Activated CD4-positive, alpha-beta T cell treated with anti-CD3 and anti-CD28 coated beads, Interleukin-2, amount 10 ng/mL, durations not matched to agents 7 days and 5 days (primary cell): ENCODE data around the gene HPX. TPM values are rescaled to one million over a fixed set of nuclear protein-coding genes. Genes with fewer than 3 reads are reported as not detected.
A peak's percentile ranks its signal among the peaks of the same experiment; 100 is the strongest.

ENCODE experiments used
- CTCF ChIA-PET: fragments of 350-600 bp; sonication (Branson Sonifier 250); formaldehyde crosslinking; loops from one replicate; lab custom pipeline; 2021; ENCODE audit warnings: antibody characterized with exemption; lab: Charles Lee
- POLR2A ChIA-PET: fragments of 350-600 bp; sonication (Branson Sonifier 250); formaldehyde crosslinking; loops from one replicate; lab custom pipeline; 2021; ENCODE audit warnings: antibody characterized with exemption; lab: Charles Lee
- DNase-seq: peaks from one replicate; pipeline ENCODE4 v3.0.0-alpha.2; 2020
- H3K27ac Mint-ChIP-seq: one replicate; pipeline ENCODE4 v1.8.0; 2021; ENCODE audit warnings: mild to moderate bottlenecking, moderate library complexity, mixed read lengths
- H3K27me3 Mint-ChIP-seq: one replicate; pipeline ENCODE4 v1.8.0; 2021; ENCODE audit warnings: mixed read lengths
- H3K36me3 Mint-ChIP-seq: one replicate; pipeline ENCODE4 v1.8.0; 2021; ENCODE audit warnings: low read depth, mixed read lengths
- H3K4me1 Mint-ChIP-seq: one replicate; pipeline ENCODE4 v1.8.0; 2021; ENCODE audit warnings: mixed read lengths
- H3K4me3 Mint-ChIP-seq: one replicate; pipeline ENCODE4 v1.8.0; 2021; ENCODE audit warnings: mild to moderate bottlenecking, moderate library complexity, mixed read lengths
- H3K9me3 Mint-ChIP-seq: one replicate; pipeline ENCODE4 v1.8.0; 2021; ENCODE audit warnings: mixed read lengths
- total RNA-seq, 2 experiments: library from RNA; stranded (reverse); gene quantifications; one replicate each; pipeline ENCODE4 v1.2.3, GENCODE V29; 2021

The HPX gene
- total RNA-seq, 2 experiments from 2014 or later: 0.35 TPM; not detected in 1

DNA sequence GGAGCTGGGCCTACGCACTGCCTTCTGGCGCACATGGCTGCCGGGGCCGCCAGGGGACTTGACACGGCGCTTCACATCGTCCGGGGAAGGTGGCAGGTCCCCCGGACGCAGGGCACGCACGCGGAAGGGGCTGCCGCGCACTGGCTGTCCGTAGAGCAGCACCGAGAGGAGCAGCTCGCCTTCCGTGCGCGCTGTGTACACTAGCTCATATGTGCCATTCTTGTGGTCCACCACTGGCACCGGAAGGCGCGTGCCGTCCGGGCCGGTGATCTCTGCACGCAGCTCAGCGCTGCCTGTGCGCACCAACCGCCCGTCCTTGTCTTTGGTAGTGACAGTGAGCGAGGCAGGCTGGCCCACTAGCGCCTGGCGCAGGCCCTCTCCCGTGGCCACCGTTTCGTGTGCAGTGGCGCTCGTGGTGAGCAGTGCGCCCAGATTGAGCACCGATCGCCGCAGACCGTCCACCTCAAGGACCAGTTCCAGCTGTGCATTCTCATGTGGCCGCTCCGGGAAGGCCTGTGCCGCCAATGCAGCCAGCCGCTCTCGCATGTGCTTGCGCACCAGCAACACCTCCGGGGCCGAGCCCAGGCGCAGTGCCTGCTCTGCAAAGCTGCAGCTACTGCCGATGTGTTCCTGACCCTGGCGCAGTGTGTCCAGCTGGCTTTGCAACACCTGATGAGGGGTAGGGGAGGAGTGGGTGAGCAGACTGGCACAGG is 15.7 kb upstream of the HPX start:
- no peaks in the 10 kb centered on the region for H3K36me3 Mint-ChIP-seq
- no peaks in the 10 kb centered on the region for H3K27me3 Mint-ChIP-seq
- POLR2A ChIA-PET: no interaction called here

DNA sequence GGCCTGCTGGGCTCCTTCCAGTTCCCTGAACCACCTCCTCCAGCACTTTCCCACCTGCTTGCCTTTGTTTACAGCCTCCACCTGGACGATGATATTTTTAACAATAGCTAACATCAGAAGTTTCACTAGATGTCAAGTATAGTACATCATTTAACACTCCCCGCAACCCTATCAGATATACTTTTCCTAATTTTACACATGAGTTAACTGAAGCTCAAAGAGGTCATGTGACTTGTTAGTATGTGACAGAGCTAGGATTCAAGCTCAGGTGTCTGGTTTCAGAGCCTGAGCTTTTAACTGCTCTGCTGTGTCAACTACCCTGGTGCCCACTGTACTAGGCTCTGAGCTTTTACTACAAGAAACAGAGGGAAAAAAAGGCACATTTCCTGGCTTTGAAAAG is 14.3 kb upstream of the HPX start:
- no peak for DNase-seq
- Mint-ChIP-seq H3K4me1 (no peaks in the 10 kb centered on the region), H3K9me3 (no peaks in the 10 kb centered on the region), H3K27ac (no peak overlapping the region), H3K36me3 (no peaks in the 10 kb centered on the region), H3K4me3 (no peak overlapping the region), H3K27me3 (no peaks in the 10 kb centered on the region)
- ChIA-PET CTCF (interaction anchor here (1.6 to 5.4 kb wide), 4 partner anchors 11 to 92 kb away, joined by 4 to 35 read pairs (median 5); no protein-coding TSS in a partner anchor), POLR2A (no interaction called here)

More for the DNA sequence above, 15.7 kb upstream of the HPX start:
- Mint-ChIP-seq H3K4me1 (no peaks in the 10 kb centered on the region), H3K27ac (no peak overlapping the region), H3K4me3 (no peak overlapping the region), H3K9me3 (no peaks in the 10 kb centered on the region)
- DNase-seq: no peak
- CTCF ChIA-PET: interaction anchor here (1.5 to 5.4 kb wide), 2 partner anchors 11 to 13 kb away, joined by 3 to 35 read pairs; no protein-coding TSS in a partner anchor

DNA sequence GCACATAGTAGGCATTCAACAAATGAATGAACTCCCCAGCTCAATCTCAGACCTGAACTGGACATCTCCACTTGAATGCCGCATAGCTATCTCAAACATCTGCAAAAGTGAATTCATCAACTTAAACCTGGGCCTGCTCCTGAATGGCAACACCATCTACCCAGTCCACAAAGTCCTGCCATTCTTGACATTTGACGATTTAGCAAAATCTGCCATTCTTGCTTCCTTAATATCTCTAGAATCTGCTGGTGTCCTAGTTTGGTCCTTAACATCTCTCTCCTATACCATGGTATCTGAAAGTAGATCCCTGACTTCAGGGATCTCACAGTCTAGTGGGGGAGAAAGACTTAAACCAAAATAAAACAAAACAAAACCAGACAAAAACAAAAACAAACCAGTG is 12.4 kb upstream of the HPX start:
- Mint-ChIP-seq H3K4me3 (no peak overlapping the region), H3K36me3 (no peaks in the 10 kb centered on the region), H3K9me3 (no peaks in the 10 kb centered on the region), H3K27ac (no peak overlapping the region), H3K4me1 (no peaks in the 10 kb centered on the region), H3K27me3 (no peaks in the 10 kb centered on the region)
- no peak for DNase-seq
- ChIA-PET POLR2A (no interaction called here), CTCF (interaction anchor here (1.0 to 5.4 kb wide), 6 partner anchors 9 to 145 kb away, joined by 3 to 35 read pairs (median 5); no protein-coding TSS in a partner anchor)

DNA sequence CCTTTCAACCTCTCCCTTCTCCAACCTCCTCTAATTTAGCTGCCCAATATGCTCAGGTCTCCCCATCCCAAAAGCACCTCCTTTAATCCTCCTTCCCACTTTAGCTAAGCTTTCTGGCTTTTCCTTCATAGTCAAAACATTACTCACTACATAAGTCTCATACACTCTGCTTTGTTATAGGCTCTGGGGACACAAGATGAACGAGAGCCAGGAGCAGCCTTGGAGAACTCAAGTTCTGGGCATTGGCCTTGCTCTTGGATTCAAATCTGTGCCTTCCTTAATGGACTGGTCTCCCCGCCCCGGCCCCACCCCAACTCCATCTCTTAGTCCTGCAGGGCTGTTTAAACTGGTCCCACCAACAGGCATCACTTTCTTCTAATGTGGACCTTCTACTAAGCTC is 11.4 kb upstream of the HPX start:
- ChIA-PET POLR2A (no interaction called here), CTCF (interaction anchor here (1.2 to 5.4 kb wide), 3 partner anchors 9 to 73 kb away, joined by 4 to 35 read pairs (median 5); no protein-coding TSS in a partner anchor)
- no peaks in the 10 kb centered on the region for H3K27me3 Mint-ChIP-seq
- no peaks in the 10 kb centered on the region for H3K9me3 Mint-ChIP-seq
- H3K27ac Mint-ChIP-seq: no peak overlapping the region
- no peaks in the 10 kb centered on the region for H3K36me3 Mint-ChIP-seq
- DNase-seq: no peak
- no peaks in the 10 kb centered on the region for H3K4me1 Mint-ChIP-seq
- no peak overlapping the region for H3K4me3 Mint-ChIP-seq

GRCh38 chr11:6448574-6448973 is 7.8 kb upstream of the HPX start:
- no peaks in the 10 kb centered on the region for H3K9me3 Mint-ChIP-seq
- CTCF ChIA-PET: interaction anchor here (0.6 to 3.1 kb wide), 2 partner anchors 11 to 69 kb away, joined by 3 to 13 read pairs; no protein-coding TSS in a partner anchor
- no peaks in the 10 kb centered on the region for H3K36me3 Mint-ChIP-seq
- H3K27me3 Mint-ChIP-seq: peaks cover 2% of the 10 kb centered on the region
- no peak for DNase-seq
- H3K4me1 Mint-ChIP-seq: no peaks in the 10 kb centered on the region
- no peak overlapping the region for H3K27ac Mint-ChIP-seq
- POLR2A ChIA-PET: no interaction called here
- H3K4me3 Mint-ChIP-seq: no peak overlapping the region

DNA sequence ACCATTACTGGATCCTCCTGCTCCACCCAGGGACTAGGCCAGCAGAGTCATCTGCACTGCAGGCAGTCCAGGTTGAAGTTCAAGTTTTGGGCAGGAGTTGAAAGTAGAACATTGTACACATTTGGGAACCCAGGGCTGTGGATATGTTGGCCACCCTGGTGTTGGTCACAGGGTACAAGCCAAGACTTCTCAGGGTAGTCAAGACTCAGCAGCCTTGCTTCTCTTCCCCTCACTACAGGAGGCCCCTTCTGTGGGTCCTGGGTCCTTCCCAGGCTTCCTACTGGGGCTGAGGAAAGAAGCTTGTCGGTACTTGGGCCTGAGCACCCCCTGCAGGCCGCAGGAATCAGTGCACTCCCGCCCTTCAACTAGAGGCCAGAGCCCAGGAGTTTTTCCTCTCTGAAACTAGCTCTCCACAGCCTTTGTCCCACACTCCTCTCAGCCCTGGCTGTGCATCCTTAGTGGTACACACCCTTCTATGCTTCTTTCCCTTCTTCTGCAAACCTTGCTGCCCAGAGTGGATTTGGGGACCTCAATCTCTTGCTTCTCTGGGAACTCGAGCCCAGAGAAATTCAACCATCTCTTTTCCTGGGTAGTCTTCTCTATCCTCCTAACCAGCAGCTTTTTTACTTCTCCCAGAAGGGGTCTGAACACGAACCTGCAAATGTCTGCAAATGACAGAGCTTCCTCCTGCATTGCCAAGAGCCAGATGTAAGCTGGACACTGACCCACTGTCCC is 2.6 kb upstream of the HPX start:
- ChIA-PET POLR2A (interaction anchor here (0.6 to 1.8 kb wide), 2 partner anchors 25 to 64 kb away, joined by 3 to 17 read pairs; partner anchors contain the start of gene APBB1), CTCF (interaction anchor here (0.5 to 4.3 kb wide), 30 partner anchors 8 to 192 kb away, joined by 3 to 72 read pairs (median 5); partner anchors contain the start of gene SMPD1)
- no peaks in the 10 kb centered on the region for H3K9me3 Mint-ChIP-seq
- H3K27me3 Mint-ChIP-seq: peaks cover 2% of the 10 kb centered on the region
- no peak overlapping the region for H3K27ac Mint-ChIP-seq
- H3K36me3 Mint-ChIP-seq: no peaks in the 10 kb centered on the region
- no peaks in the 10 kb centered on the region for H3K4me1 Mint-ChIP-seq
- peak; percentile 64 for DNase-seq
- no peak overlapping the region for H3K4me3 Mint-ChIP-seq

- ChIA-PET POLR2A (interaction anchor here (1.1 kb wide), 1 partner anchor 63 kb away, joined by 7 read pairs; no protein-coding TSS in a partner anchor), CTCF (interaction anchor here (1.4 to 4.3 kb wide), 5 partner anchors 10 to 65 kb away, joined by 7 to 72 read pairs (median 17); no protein-coding TSS in a partner anchor)
- Mint-ChIP-seq H3K4me3 (no peak overlapping the region), H3K27ac (no peak overlapping the region), H3K36me3 (no peaks in the 10 kb centered on the region), H3K4me1 (no peaks in the 10 kb centered on the region), H3K27me3 (peaks cover 2% of the 10 kb centered on the region), H3K9me3 (no peaks in the 10 kb centered on the region)
- DNase-seq: no peak
Observed at GRCh38 chr11:6442441-6442840, 1.7 kb upstream of the HPX start.

- Mint-ChIP-seq H3K36me3 (no peaks in the 10 kb centered on the region), H3K4me3 (no peak overlapping the region), H3K27me3 (no peaks in the 10 kb centered on the region), H3K9me3 (no peaks in the 10 kb centered on the region), H3K27ac (no peak overlapping the region), H3K4me1 (peaks cover 6% of the 10 kb centered on the region)
- DNase-seq: peak; percentile 31
- POLR2A ChIA-PET: no interaction called here
- CTCF ChIA-PET: interaction anchor here (0.5 to 5.8 kb wide), 10 partner anchors 9 to 238 kb away, joined by 3 to 30 read pairs (median 4); partner anchors contain the start of genes ARFIP2, SMPD1 and TIMM10B
Observed at GRCh38 chr11:6438979-6439571, 1.7 kb downstream of the HPX start.

DNA sequence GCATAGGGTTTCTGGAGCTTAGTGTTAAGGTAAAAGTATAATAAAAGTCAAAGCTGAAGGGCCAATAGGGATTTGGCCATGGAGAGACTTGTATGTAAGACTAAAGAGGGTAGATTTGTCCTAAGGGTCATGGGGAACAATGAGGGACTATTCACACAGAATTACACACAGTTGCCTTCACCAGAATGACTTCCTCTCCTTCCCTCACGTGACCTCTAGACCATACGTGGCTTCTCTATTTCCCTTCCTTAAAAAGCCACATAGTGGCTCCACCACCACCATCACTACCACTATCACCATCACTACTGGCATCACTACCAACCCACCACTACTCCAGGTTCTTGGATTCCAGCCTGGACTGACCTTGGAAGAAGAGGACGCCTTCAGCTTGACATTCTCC is 2.8 kb downstream of the HPX start:
- no peaks in the 10 kb centered on the region for H3K27me3 Mint-ChIP-seq
- CTCF ChIA-PET: interaction anchor here (0.7 to 5.8 kb wide), 10 partner anchors 9 to 230 kb away, joined by 3 to 30 read pairs (median 4); partner anchors contain the start of genes ARFIP2, SMPD1 and TIMM10B
- no peaks in the 10 kb centered on the region for H3K36me3 Mint-ChIP-seq
- DNase-seq: peak; percentile 29
- peaks cover 6% of the 10 kb centered on the region for H3K4me1 Mint-ChIP-seq
- no peak overlapping the region for H3K4me3 Mint-ChIP-seq
- no peaks in the 10 kb centered on the region for H3K9me3 Mint-ChIP-seq
- POLR2A ChIA-PET: no interaction called here
- no peak overlapping the region for H3K27ac Mint-ChIP-seq

GRCh38 chr11:6437423-6437822 is 3.4 kb downstream of the HPX start:
- Mint-ChIP-seq H3K27me3 (no peaks in the 10 kb centered on the region), H3K27ac (no peak overlapping the region), H3K4me1 (peaks cover 6% of the 10 kb centered on the region), H3K9me3 (no peaks in the 10 kb centered on the region), H3K36me3 (no peaks in the 10 kb centered on the region), H3K4me3 (no peak overlapping the region)
- DNase-seq: no peak
- ChIA-PET CTCF (interaction anchor here (0.7 to 5.8 kb wide), 10 partner anchors 9 to 230 kb away, joined by 3 to 30 read pairs (median 4); partner anchors contain the start of gene SMPD1), POLR2A (no interaction called here)

- peaks cover 1% of the 10 kb centered on the region for H3K27me3 Mint-ChIP-seq
- ChIA-PET POLR2A (no interaction called here), CTCF (interaction anchor here (5.8 kb wide), 1 partner anchor 55 kb away, joined by 30 read pairs; no protein-coding TSS in a partner anchor)
- H3K36me3 Mint-ChIP-seq: no peaks in the 10 kb centered on the region
- no peak overlapping the region for H3K4me3 Mint-ChIP-seq
- peaks cover 6% of the 10 kb centered on the region for H3K4me1 Mint-ChIP-seq
- DNase-seq: no peak
- no peaks in the 10 kb centered on the region for H3K9me3 Mint-ChIP-seq
- H3K27ac Mint-ChIP-seq: no peak overlapping the region
Observed at GRCh38 chr11:6433998-6434660, 6.7 kb downstream of the HPX start.

DNA sequence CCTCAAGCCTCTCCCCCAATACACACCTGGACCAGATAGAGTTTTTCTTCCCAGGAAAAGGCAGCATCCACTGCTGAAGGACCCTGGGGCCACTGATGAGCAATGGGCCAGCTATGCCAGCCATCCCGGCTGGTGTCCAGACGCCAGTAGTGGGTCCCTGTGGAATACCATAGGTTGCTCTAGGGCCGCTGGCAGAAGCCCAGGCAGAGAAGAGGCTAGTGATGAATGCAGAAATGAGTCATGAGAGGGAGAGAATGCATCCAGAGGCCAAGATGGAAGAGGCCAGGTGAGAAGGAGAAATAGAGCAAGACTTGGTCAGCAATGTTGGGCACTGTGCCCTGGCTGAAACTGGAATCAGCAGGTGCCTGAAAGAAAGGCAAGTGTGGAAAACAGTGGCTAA is 8.9 kb downstream of the HPX start:
- ChIA-PET CTCF (interaction anchor here (3.1 kb wide), 1 partner anchor 13 kb away, joined by 16 read pairs; no protein-coding TSS in a partner anchor), POLR2A (no interaction called here)
- DNase-seq: no peak
- Mint-ChIP-seq H3K9me3 (no peaks in the 10 kb centered on the region), H3K4me3 (no peak overlapping the region), H3K36me3 (no peaks in the 10 kb centered on the region), H3K27me3 (peaks cover 4% of the 10 kb centered on the region), H3K27ac (no peak overlapping the region), H3K4me1 (peaks cover 6% of the 10 kb centered on the region)
